Activated CD8-positive, alpha-beta memory T cell treated with anti-CD3 and anti-CD28 coated beads for 1 hour (primary cell): ENCODE measurements around the gene PGAP2.
"Not testable (repeated sequence)": the region's sequence is repeated elsewhere in the genome, so short reads cannot be mapped to it uniquely, and the experiment has no call there.

ENCODE experiments used
- DNase-seq, 2 donors: peaks; one replicate each; pipeline ENCODE4 v3.0.0-alpha.2; 2020; ENCODE audit warnings: low read depth in 1 of 2; ENCODE audit errors: extremely low read depth in 1 of 2

PGAP2 gene

GRCh38 chr11:3854977-3855807, 46.8 kb downstream of the PGAP2 start, which contains the start of gene STIM1:
Gene STIM1, plus strand, starts transcription at chr11:3855664. Its CDS starts 607 bp downstream, at chr11:3856271.
- peak; percentile 92 to 96 for DNase-seq

GRCh38 chr11:3855808-3856491, 47.6 kb downstream of the PGAP2 start:
- DNase-seq, result no peak

GRCh38 chr11:3856856-3857553, 48.6 kb downstream of the PGAP2 start:
- DNase-seq, result no peak

- DNase-seq, result no peak
Observed at GRCh38 chr11:3857628-3858027, 49.3 kb downstream of the PGAP2 start.

GRCh38 chr11:3859373-3859881, 51.1 kb downstream of the PGAP2 start:
- no peak for DNase-seq

GRCh38 chr11:3860375-3860774, 52.0 kb downstream of the PGAP2 start:
- no peak for DNase-seq

GRCh38 chr11:3860898-3861393, 52.6 kb downstream of the PGAP2 start:
- DNase-seq, result not testable (repeated sequence)

GRCh38 chr11:3861683-3862082, 53.3 kb downstream of the PGAP2 start:
- DNase-seq, result no peak

- DNase-seq, result no peak
Observed at GRCh38 chr11:3865388-3866193, 57.2 kb downstream of the PGAP2 start.

- DNase-seq, result no peak
Observed at GRCh38 chr11:3866206-3866605, 57.8 kb downstream of the PGAP2 start.

GRCh38 chr11:3866836-3867208, 58.5 kb downstream of the PGAP2 start:
- DNase-seq, result no peak

- no peak for DNase-seq
Observed at GRCh38 chr11:3867209-3868091, 59.1 kb downstream of the PGAP2 start.

GRCh38 chr11:3873712-3874349, 65.5 kb downstream of the PGAP2 start:
- DNase-seq, result no peak
